Stimulated activated CD4-positive, alpha-beta T cell treated with anti-CD3 and anti-CD28 coated beads, Interleukin-12 subunit alpha, Interleukin-12 subunit beta, amount 100 ng/mL, for 24 hours (primary cell): ENCODE data around the gene CC2D2A.
"Not testable (repeated sequence)": the region's sequence is repeated elsewhere in the genome, so short reads cannot be mapped to it uniquely, and the experiment has no call there.

Experiments used
- DNase-seq, 2 experiments: peaks; one replicate each; pipeline ENCODE4 v3.0.0-alpha.2; 2020; ENCODE audit warnings: low read depth in 2 of 2

The CC2D2A gene

GRCh38 chr4:15516494-15516893 is 46.8 kb downstream of the CC2D2A start:
- no peak for DNase-seq

- DNase-seq, result not testable (repeated sequence)
These were observed 48.0 kb downstream of the CC2D2A start for GRCh38 chr4:15517681-15518080.

GRCh38 chr4:15521442-15522039 is 51.9 kb downstream of the CC2D2A start:
- DNase-seq, result no peak

GRCh38 chr4:15525080-15525479 is 55.4 kb downstream of the CC2D2A start:
- no peak for DNase-seq

- DNase-seq, result no peak
These were observed 57.4 kb downstream of the CC2D2A start for GRCh38 chr4:15526924-15527592.

GRCh38 chr4:15531792-15532191 is 62.1 kb downstream of the CC2D2A start:
- DNase-seq, result no peak

GRCh38 chr4:15533817-15534216 is 64.1 kb downstream of the CC2D2A start:
- DNase-seq, result no peak

GRCh38 chr4:15535599-15535998 is 65.9 kb downstream of the CC2D2A start:
- DNase-seq, result no peak

- DNase-seq, result no peak
These were observed 67.1 kb downstream of the CC2D2A start for GRCh38 chr4:15536552-15537499.

- DNase-seq, result no peak
These were observed 72.3 kb downstream of the CC2D2A start for GRCh38 chr4:15541941-15542340.

- no peak for DNase-seq
These were observed 73.1 kb downstream of the CC2D2A start for GRCh38 chr4:15542760-15543159.

GRCh38 chr4:15543537-15544247 is 74.0 kb downstream of the CC2D2A start:
- DNase-seq, result no peak

GRCh38 chr4:15544248-15544729 is 74.6 kb downstream of the CC2D2A start:
- DNase-seq, result no peak

GRCh38 chr4:15545371-15545770 is 75.7 kb downstream of the CC2D2A start:
- DNase-seq, result no peak

- DNase-seq, result no peak
These were observed 77.7 kb downstream of the CC2D2A start for GRCh38 chr4:15547392-15547791.

GRCh38 chr4:15550491-15550890 is 80.8 kb downstream of the CC2D2A start:
- no peak for DNase-seq

GRCh38 chr4:15551740-15552446 is 82.2 kb downstream of the CC2D2A start:
- DNase-seq, result no peak

GRCh38 chr4:15552557-15553362 is 83.1 kb downstream of the CC2D2A start:
- DNase-seq, result no peak

GRCh38 chr4:15556511-15557092 is 86.9 kb downstream of the CC2D2A start:
- no peak for DNase-seq
